Gastroesophageal sphincter (tissue), 4 donors: ENCODE results near the gene GALNT2. TPM values are rescaled to one million over a fixed set of nuclear protein-coding genes. Genes with fewer than 3 reads are reported as not detected.

Experiments used
- ATAC-seq: fragments of 150-250 bp; one replicate; pipeline ENCODE4 v1.9.1; 2016; ENCODE audit warnings: mild to moderate bottlenecking, moderate library complexity
- H3K27ac ChIP-seq, 4 donors: fragments of 200-600 bp; sonication (generic) in 3 of 4; 1 replicate in 3 of 4; 2 replicates in 1 of 4; pipeline ENCODE4 v1.5.1; 2016 to 2019
- H3K27me3 ChIP-seq: fragments of 200-600 bp; sonication (generic); one replicate; pipeline ENCODE4 v1.5.1; 2019
- H3K36me3 ChIP-seq, 2 donors: fragments of 200-600 bp; sonication (generic); one replicate each; pipeline ENCODE4 v1.5.1; 2019; ENCODE audit warnings: control low read depth in 1 of 2
- H3K4me1 ChIP-seq, 3 donors: fragments of 200-600 bp; sonication (generic); 1 replicate in 2 of 3; 2 replicates in 1 of 3; pipeline ENCODE4 v1.5.1; 2016 to 2019; ENCODE audit warnings: control low read depth in 2 of 3
- H3K4me3 ChIP-seq, 2 donors: fragments of 200-600 bp; sonication (generic); one replicate each; pipeline ENCODE4 v1.5.1; 2019; ENCODE audit warnings: mild to moderate bottlenecking in 1 of 2, moderate library complexity in 1 of 2
- H3K9me3 ChIP-seq, 3 donors: fragments of 200-600 bp; sonication (generic); one replicate each; pipeline ENCODE4 v1.5.1; 2017 to 2019; ENCODE audit warnings: control low read depth in 2 of 3
- EP300 ChIP-seq: sonication (generic); formaldehyde crosslinking; IDR thresholded peaks from one replicate; pipeline ENCODE4 v1.6.1; 2017; ENCODE audit warnings: antibody characterized with exemption, mild to moderate bottlenecking
- POLR2A ChIP-seq, 2 donors: fragments of 450-650 bp; IDR thresholded peaks; one replicate each; pipeline ENCODE4 v1.6.1; 2017; ENCODE audit warnings: antibody characterized with exemption in 2 of 2, mild to moderate bottlenecking in 2 of 2, moderate library complexity in 1 of 2
- POLR2AphosphoS5 ChIP-seq: sonication (generic); formaldehyde crosslinking; IDR thresholded peaks from one replicate; pipeline ENCODE4 v1.6.1; 2017; ENCODE audit warnings: antibody characterized with exemption
- WGBS, 2 donors: methylation state at CpG; one replicate each; pipeline ENCODE4 v1.1.5; 2018; ENCODE audit warnings: low coverage in 1 of 2; 5-methylcytosine and 5-hydroxymethylcytosine counted together
- total RNA-seq, 4 donors: library from RNA; depleted of rRNA; stranded (reverse); fragments of >200 nt; gene quantifications; one replicate each; pipeline ENCODE4 v1.1.0, GENCODE V29; 2016
- TF ChIP-seq, protein P1 (sequence below), 4 experiments: fragments of 200-600 bp in 2 of 4; fragments of 450-650 bp in 2 of 4; sonication (generic) in 1 of 4; IDR thresholded peaks; one replicate each; pipeline ENCODE4 v1.5.1; 2017 to 2019; ENCODE audit warnings: antibody characterized with exemption in 4 of 4, mild to moderate bottlenecking in 2 of 4, moderate library complexity in 2 of 4

Gene GALNT2
- total RNA-seq, 4 donors from 2014 or later = 95.3 to 160 (median 134) TPM

DNA sequence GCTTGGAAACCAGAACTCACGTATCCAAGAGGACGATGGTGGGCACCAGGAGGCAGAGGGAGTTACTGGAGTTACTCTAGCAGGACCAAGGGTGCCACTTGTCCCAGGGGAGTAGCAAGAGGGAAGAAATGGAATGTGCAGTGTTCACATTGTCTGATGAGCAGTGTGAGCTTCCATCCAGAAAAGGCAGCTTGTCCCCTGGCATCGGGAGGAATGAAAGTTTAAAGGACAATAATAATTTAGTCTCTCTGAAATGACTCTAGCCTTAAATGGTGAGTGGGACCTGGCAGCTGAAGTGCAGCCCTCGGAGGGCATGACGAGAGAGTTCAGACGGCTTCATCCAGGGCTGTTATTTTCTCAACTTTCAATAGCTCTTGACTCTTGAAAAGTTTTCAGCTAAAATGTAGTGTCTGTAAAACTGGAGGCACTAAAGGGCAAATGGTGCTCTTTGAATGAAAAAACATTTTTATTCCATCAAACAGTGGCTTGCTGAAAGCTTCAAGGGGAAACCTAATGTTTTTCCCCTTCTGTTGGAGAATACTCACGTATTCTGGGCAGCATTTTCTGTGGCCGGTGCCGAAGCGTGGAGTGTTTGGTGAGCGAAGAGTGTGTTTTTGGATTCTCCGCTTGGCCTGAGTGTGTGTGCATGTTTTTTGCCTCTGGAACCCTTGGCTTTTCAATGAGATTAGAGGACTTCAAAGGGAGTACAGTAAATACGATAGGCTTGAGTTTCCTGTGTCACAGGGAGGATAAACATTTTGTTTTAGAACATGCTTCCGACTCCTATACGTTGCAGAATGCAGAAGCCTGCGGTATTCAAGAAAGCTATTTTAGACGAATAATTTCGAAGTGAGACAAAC is 157.3 kb downstream of the GALNT2 start:
- Histone ChIP-seq H3K4me3 (no peak overlapping the region), H3K9me3 (no peaks in the 10 kb centered on the region), H3K4me1 (peaks cover 0 to 73% (median 4%) of the 10 kb centered on the region in 3 donors), H3K36me3 (no peaks in the 10 kb centered on the region), H3K27me3 (no peaks in the 10 kb centered on the region), H3K27ac (peak overlapping the region in 3 of 4 donors; percentile 18 to 68 (median 28))
- 81 to 85% methylated on average over 17 to 18 of the region's 18 CpGs for WGBS, 2 donors
- no peak for ATAC-seq
- no peak for TF ChIP-seq EP300
- TF ChIP-seq, protein P1, sequence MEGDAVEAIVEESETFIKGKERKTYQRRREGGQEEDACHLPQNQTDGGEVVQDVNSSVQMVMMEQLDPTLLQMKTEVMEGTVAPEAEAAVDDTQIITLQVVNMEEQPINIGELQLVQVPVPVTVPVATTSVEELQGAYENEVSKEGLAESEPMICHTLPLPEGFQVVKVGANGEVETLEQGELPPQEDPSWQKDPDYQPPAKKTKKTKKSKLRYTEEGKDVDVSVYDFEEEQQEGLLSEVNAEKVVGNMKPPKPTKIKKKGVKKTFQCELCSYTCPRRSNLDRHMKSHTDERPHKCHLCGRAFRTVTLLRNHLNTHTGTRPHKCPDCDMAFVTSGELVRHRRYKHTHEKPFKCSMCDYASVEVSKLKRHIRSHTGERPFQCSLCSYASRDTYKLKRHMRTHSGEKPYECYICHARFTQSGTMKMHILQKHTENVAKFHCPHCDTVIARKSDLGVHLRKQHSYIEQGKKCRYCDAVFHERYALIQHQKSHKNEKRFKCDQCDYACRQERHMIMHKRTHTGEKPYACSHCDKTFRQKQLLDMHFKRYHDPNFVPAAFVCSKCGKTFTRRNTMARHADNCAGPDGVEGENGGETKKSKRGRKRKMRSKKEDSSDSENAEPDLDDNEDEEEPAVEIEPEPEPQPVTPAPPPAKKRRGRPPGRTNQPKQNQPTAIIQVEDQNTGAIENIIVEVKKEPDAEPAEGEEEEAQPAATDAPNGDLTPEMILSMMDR (IDR thresholded peaks at IDR 0.05) = no peak
- TF ChIP-seq POLR2AphosphoS5 = no peak
- no peak for TF ChIP-seq POLR2A (IDR thresholded peaks at IDR 0.05)

DNA sequence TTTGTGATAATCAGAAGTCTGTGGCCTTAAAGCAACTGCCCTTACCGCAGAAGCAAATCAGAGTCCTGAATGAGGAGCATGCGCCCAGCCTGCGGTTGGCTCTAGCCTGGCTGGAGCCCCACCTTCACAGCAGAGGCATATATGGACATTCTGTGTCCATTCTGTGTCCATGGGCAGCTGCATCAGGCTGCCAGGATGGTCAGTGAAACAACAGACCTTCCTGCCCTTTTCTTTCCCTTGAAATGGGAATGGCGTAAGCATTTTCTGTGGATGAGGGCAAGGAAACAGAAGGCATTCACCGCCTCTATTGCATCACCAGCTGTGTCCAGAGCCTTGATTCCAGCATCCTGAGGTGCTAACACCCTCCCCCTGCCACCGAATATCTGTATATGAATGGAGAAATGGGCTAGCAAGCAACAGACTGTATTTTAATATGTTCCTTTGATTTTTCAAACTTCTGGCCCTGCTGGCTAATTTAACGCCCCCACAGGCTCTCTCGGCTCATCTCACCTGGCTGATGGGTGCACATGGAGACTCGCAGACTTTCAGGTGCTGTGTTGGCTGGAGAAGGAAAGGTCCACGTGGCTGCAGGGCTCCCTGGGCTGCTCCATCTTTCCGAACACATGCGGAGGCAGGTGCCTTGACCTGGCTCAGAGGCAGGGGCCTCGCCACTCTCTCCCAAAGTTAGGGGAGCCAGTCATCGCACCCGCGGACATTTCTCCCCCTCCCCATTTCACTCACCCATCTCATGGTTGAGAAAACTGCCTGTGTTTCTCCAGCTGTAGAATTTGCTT is 159.2 kb downstream of the GALNT2 start:
- no peak for ATAC-seq
- Histone ChIP-seq H3K36me3 (no peaks in the 10 kb centered on the region), H3K27ac (peak overlapping the region in 1 of 4 donors; percentile 36), H3K4me1 (peaks cover 3 to 73% (median 3%) of the 10 kb centered on the region in 3 donors), H3K9me3 (no peaks in the 10 kb centered on the region), H3K27me3 (no peaks in the 10 kb centered on the region), H3K4me3 (no peak overlapping the region)
- TF ChIP-seq POLR2AphosphoS5 = peak; percentile 15
- no peak for TF ChIP-seq POLR2A (IDR thresholded peaks at IDR 0.05)
- 90% methylated on average over 6 of the region's 16 CpGs; no CpG with 5 or more reads in 1 of the 2 donors for WGBS, 2 donors

DNA sequence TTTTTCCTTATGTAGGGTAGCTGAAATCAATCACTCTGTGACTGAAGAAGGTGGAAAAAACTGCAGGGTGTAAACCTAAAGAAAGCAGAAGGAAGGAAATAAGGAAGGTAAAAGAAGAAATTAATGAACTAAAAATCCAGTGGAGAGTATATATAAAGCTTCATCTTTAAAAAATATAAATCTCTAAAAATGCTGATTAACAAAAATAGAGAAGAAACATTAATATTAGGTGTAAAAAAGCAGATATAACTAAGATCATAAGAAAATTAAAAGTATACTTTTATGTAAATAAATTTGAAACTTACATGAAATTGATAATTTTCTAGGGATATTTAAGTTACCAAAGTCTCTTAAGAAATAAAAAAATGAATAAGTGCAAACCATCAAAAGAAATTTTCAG is 159.8 kb downstream of the GALNT2 start:
- Histone ChIP-seq H3K27ac (no peak overlapping the region), H3K27me3 (no peaks in the 10 kb centered on the region), H3K4me1 (peaks cover 0 to 74% (median 7%) of the 10 kb centered on the region in 3 donors), H3K4me3 (no peak overlapping the region), H3K36me3 (no peaks in the 10 kb centered on the region), H3K9me3 (no peaks in the 10 kb centered on the region)
- TF ChIP-seq, protein P1 (IDR thresholded peaks at IDR 0.05) = no peak
- no peak for TF ChIP-seq POLR2A (IDR thresholded peaks at IDR 0.05)
- no peak for TF ChIP-seq POLR2AphosphoS5
- TF ChIP-seq EP300 = no peak
- ATAC-seq = no peak

DNA sequence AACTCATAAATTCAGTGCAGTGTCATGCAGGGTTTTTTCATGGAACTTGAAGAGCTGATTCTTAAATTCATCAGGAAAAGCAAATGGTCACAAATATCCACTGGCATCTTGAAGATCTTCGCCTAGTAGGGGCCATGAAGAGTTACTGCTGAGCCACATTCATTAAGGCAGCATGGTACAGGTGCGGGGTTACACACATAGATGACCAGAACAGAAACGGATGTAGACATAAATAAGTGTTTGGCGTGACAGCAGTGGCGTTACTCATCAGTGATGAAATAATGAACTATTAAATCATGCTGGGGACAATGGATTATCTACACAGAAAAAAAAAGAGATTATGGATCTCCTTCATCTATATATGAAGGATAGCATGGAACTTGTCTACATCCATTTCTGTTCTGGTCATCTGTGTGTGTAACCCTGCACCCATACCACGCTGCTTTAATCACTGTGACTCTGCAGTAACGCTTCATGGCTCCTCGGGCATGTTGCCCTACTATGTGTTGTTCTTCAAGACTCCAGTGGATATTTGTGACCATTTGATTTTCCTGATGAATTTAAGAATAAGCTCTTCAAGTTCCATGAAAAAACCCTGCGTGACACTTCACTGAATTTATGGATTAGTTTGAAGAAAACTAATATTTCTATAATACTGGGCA is 161.3 kb downstream of the GALNT2 start:
- no peak for ATAC-seq
- no peaks in the 10 kb centered on the region for H3K36me3 ChIP-seq
- WGBS, 2 donors = 95 to 96% methylated on average over 6 to 9 of the region's 9 CpGs
- H3K4me1 ChIP-seq = peaks cover 3 to 74% (median 12%) of the 10 kb centered on the region in 3 donors
- H3K9me3 ChIP-seq = no peaks in the 10 kb centered on the region
- no peak overlapping the region for H3K27ac ChIP-seq
- TF ChIP-seq POLR2A (IDR thresholded peaks at IDR 0.05) (no peak), EP300 (no peak), POLR2AphosphoS5 (no peak)
- TF ChIP-seq, protein P1 (IDR thresholded peaks at IDR 0.05) = no peak
- H3K4me3 ChIP-seq = no peak overlapping the region
- H3K27me3 ChIP-seq = no peaks in the 10 kb centered on the region

DNA sequence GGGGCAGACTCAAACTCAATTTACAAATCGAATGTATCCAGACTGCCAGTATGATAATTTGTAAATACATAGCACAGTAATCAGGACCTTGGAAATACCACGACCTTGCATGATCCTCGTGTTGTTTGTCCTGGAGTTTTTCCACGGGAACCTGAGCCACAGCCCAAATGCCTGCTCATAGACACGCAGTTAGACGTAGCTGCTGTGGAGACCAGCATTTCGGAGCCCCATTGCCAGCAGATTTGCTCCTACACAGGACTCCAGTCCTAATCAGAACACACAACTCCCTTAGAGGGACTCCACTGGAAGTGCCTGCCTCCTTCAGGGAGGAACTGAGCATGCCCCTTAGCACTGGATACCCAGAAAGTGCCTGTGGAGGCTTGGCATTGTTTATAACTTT is 163.2 kb downstream of the GALNT2 start:
- H3K4me1 ChIP-seq = peaks cover 3 to 56% (median 12%) of the 10 kb centered on the region in 3 donors
- ATAC-seq = no peak
- no peak for TF ChIP-seq EP300
- TF ChIP-seq, protein P1 (IDR thresholded peaks at IDR 0.05) = no peak
- TF ChIP-seq POLR2AphosphoS5 = no peak
- H3K9me3 ChIP-seq = no peaks in the 10 kb centered on the region
- no peak overlapping the region for H3K4me3 ChIP-seq
- H3K27me3 ChIP-seq = no peaks in the 10 kb centered on the region
- WGBS, 2 donors = 32% methylated on average over 5 of the region's 7 CpGs; no CpG with 5 or more reads in 1 of the 2 donors
- peak overlapping the region in 2 of 4 donors; percentile 5 to 15 for H3K27ac ChIP-seq
- H3K36me3 ChIP-seq = no peaks in the 10 kb centered on the region
